HG03159 (cell line): ENCODE measurements around the gene PRR14.
A peak's percentile ranks its signal among the peaks of the same experiment; 100 is the strongest.
"Not testable (repeated sequence)": the region's sequence is repeated elsewhere in the genome, so short reads cannot be mapped to it uniquely, and the experiment has no call there.

ENCODE experiments used
- ATAC-seq: cut with Tn5 transposase; IDR thresholded peaks from one replicate; pipeline ENCODE4 v1.9.1; 2021; ENCODE audit warnings: mild to moderate bottlenecking, moderate library complexity; ENCODE audit not compliant: unreplicated experiment

Gene PRR14

DNA sequence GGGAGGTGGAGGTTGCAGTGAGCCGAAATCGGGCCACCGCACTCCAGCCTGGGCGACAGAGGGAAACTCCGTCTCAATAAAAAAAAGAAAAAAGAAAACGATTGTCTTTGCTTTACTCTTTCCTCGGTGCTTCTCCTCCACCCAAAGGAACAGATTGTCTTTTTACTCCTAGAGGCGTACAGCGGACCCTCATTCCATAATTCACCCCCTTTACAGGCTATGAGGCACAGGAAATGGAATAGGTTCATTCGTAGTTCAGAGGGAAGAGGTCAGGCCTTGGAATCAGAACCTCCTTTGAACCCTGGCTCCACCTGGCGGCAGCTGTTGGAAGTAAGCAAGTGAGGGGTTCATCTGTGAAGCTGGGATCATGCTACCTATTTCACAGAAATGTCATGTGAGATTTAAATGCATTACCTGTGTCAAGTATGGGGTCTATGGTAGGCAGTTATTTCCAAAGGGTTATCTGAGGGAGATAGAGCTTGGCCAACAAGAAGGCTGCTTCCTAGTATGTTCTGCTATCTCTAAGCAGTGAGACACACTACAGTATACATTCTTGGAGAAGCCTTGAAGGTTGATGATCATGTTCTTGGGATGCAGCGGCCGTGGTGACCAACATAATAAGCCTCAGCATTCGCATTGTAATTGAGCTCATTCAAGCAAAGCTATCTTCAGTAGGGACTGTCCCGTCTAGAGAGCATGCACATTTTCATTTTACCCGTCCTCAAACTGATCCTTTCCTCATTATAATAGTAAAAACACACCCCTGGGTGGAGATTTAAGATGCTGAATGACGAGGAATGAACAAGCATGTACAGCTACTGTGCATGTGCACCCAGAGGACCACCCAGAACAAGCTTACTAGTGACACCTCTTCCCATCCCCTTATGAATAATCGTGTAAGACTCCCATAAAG, 21.9 kb upstream of the PRR14 start:
- no peak for ATAC-seq

- ATAC-seq = not testable (repeated sequence)
These were observed 18.3 kb upstream of the PRR14 start for GRCh38 chr16:30632454-30632853.

DNA sequence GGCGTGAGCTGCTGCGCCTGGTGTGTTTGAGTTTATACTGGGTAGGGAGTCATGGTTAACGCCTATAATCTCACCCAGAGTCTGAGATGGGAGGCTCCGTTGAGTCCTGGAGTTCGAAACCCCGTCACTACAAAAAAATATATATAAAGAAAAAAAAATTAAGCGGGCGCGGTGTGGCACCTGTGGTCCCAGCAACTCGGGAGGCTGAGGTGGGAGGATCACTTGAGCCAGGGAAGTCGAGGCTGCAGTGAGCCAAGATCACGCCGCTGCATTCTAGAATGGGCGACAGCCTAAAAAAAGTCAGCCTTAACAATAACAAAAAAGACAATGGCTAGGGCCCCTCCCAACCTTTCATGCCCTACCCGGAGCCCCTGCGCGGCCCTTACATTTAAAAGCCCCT, 17.2 kb upstream of the PRR14 start:
- no peak for ATAC-seq

DNA sequence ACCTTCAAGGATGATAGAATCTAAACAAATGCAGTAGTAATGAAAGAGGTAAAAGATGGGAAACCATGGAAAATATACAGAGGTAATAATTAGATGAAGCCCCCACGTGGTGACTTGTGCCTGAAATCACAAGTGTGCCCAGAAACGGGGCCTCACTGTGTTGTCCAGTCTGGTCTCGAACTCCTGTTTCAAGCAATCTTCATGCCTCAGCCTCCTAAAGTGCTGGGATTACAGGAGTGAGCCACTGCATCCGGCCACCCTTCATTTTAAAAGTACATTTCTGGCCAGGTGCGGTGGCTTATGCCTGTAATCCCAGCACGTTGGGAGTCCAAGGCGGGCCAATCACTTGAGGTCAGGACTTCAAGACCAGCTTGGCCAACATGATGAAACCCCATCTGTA, 14.2 kb upstream of the PRR14 start:
- ATAC-seq = no peak

DNA sequence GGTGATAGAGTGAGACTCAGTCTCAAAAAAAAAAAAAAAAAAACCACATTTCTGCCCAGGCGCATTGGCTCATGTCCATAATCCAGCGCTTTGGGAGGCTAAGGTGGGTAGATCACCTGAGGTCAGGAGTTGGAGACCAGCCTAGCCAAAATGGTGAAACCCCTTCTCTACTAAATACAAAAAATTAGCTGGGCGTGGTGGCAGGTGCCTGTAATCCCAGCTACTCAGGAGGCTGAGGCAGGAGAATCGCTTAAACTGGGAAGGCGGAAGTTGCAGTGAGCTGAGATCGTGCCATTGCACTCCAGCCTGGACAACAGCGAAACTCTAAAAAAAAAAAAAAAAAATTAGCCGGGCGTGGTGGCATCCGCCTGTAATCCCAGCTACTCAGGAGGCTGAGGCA, 13.6 kb upstream of the PRR14 start:
- not testable (repeated sequence) for ATAC-seq

DNA sequence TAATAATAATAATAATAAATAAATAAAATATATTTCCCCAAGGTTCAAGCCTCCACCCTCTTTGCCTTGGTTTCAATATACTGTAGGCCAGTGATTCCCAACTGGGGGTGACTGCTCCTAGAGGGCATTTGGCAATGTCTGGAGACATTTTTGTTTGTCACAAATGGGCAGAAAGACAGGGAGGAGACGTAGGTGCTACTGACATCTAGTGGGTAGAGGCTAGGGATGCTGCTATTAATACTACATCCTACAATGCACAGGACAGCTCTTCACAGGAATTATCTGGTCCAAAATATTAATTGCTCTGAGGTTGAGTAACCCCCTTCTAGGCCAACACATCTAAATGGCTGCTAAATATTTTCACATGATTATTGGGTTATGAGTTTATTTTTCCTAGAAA, 12.8 kb upstream of the PRR14 start:
- ATAC-seq = no peak

DNA sequence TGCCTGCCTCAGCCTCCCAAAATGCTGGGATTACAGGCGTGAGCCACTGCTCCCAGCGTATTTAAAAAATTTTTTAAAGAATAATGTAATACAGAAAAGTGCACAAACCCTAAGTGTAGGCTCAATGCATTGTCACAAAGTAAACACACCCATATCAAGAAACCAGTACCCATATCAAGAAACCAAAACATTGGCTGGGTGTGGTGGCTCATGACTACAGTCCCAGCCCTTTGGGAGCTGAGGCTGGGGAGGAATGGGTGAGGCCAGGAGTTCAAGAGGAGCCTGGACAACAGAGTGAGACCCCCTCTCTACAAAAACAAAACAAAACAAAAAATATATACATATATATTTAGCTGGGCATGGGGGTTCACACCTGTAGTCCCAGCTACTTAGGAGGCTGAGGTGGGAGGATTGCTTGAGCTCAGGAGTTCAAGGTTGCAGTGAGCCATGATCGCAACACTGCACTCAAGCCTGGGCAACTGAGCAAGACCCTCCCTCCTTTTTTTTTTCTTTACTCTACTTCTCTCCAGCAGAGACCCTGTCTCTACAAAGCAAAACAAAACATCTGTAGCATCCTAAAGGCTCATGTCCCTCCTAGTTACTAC, 9.3 kb upstream of the PRR14 start:
- ATAC-seq = no peak

DNA sequence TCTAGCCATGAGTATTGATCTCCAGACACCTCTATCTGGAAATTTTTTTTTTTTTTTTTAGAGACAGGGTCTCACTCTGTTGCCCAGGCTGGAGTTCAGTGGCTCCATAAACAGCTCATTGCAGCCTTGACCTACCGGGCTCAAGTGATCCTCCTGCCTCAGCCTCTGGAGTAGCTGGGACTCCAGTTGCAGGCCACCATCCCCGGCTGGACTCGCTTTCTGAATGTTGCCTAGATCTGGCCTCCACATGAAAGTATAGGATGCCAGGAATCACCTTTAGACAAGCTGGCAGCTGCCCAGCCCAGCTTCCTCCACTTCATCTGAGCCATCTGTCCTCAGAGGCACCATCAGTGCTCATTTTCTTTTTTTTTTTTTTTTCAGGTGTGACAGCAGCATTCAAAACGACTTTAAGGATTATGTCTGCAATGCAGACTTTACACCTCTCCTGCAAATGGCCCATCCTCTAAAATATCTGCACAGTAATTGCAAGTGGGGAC, 6.4 kb upstream of the PRR14 start:
- no peak for ATAC-seq

- no peak for ATAC-seq
These were observed 5.0 kb upstream of the PRR14 start for GRCh38 chr16:30645727-30646126.

- ATAC-seq = no peak
These were observed 3.5 kb upstream of the PRR14 start for GRCh38 chr16:30647274-30647571.

DNA sequence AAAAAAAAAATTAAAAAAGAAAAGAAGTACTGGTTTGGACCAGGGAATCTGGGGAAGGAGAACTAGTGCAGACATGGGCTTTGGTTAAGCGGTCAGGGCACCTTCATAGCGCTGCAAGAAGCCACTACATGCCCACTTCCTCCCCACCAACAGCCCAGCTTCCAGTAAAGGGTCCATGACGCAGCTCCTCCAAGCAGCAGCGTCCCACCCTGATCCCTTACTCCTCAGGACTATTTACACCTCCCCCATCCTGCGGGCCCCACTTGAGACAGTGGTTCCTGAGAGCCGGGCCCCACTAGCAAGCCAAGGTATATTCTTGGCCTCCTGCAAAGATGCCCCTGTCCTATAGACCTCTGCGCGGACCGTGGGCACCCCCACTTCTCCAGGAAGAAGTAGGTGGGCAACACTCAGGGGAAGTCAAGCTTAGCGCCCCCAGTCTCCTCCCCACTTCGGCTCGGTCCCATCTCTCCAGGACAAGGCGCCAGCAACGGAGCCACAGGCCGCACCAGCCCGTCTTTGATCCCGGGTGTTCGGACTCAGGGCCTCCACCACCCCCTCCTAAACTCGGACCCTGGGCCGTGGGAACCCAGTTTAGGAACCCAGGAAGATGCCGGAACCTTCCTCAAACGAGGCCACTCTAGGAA, 913 bp upstream of the PRR14 start:
- ATAC-seq = no peak

GRCh38 chr16:30651124-30652004, 604 bp downstream of the PRR14 start:
- ATAC-seq = peak; percentile 49

DNA sequence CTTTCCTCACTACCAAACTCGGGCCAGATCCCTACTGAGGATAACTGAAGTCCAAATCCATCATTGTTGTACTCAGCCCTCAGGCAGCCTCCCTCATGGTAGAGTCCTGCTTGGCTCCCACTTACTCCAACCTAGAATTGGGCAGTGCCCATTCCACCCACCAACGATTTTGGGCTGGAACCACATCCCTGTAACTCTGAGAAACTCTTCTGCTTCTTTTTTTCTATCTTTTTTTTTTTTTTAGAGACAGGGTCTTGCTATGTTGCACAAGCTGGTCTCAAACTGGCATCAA, 1.2 kb downstream of the PRR14 start:
- ATAC-seq = no peak

- no peak for ATAC-seq
These were observed 2.0 kb downstream of the PRR14 start for GRCh38 chr16:30652718-30653117.

- no peak for ATAC-seq
These were observed 4.1 kb downstream of the PRR14 start for GRCh38 chr16:30654856-30655255.

DNA sequence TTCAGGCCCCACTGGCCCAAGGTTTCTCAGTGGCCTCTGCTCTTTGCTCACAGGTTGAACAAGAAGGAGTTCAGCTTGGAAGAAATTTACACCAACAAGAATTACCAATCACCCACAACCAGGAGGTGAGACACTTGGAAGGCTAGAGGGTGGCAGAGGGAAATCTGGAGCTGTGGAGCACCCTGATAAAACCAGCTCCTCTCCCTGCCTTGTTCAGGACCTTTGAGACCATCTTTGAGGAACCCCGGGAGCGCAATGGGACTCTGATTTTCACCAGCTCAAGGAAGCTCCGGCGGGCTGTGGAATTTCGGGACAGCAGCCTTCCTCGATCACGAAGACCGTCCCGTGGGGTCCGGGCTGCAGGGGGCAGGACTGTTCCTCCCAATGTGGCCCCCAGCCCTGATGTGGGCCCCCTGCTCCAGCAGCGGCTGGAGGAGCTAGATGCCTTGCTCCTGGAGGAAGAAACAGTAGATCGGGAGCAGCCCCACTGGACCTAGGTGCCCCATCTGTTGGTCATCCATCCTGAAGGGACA, 5.1 kb downstream of the PRR14 start:
- no peak for ATAC-seq

GRCh38 chr16:30656388-30656787, 5.6 kb downstream of the PRR14 start:
- no peak for ATAC-seq

GRCh38 chr16:30656974-30657865, 6.5 kb downstream of the PRR14 start:
- ATAC-seq = no peak

GRCh38 chr16:30657866-30658730, 7.3 kb downstream of the PRR14 start, which contains the start of gene FBRS:
Gene FBRS (plus strand): TSS chr16:30658431. CDS start chr16:30659519, 1,088 bp downstream.
- peak; percentile 67 for ATAC-seq
